GM13977 (cell line): ENCODE data around the gene ZNF334.

Experiments
- DNase-seq: peaks from one replicate; pipeline ENCODE4 v3.0.0; 2012; ENCODE audit warnings: low spot score
- CTCF ChIP-seq: IDR thresholded peaks from 2 replicates; pipeline ENCODE4 v1.5.1; 2012; ENCODE audit warnings: mild to moderate bottlenecking, control low read depth; ENCODE audit not compliant: insufficient read depth; ENCODE audit errors: extremely low read depth, missing control alignments
- in situ Hi-C: fragments of 300-500 bp; cut with MboI; formaldehyde crosslinking; loops from one replicate; pipeline ENCODE4 v1.12.0; 2022; ENCODE audit warnings: low sequenced_read_pairs, low pct_unique_long_range_greater_than_20kb, mixed read lengths, inconsistent platforms; ENCODE audit not compliant: unreplicated experiment

The ZNF334 gene

GRCh38 chr20:46557231-46557956, 44.0 kb upstream of the ZNF334 start:
- DNase-seq: no peak
- no peak for TF ChIP-seq CTCF
- in situ Hi-C loops: no loop called here

- no peak for DNase-seq
- in situ Hi-C loops: no loop called here
- no peak for TF ChIP-seq CTCF
Measured at GRCh38 chr20:46555370-46555956, 42.1 kb upstream of the ZNF334 start.

- in situ Hi-C loops: no loop called here
- no peak for TF ChIP-seq CTCF
Measured at GRCh38 chr20:46554828-46555227, 41.5 kb upstream of the ZNF334 start.

GRCh38 chr20:46553926-46554325, 40.6 kb upstream of the ZNF334 start:
- in situ Hi-C loops: no loop called here
- no peak for TF ChIP-seq CTCF

More at GRCh38 chr20:46554828-46555227, 41.5 kb upstream of the ZNF334 start:
- DNase-seq: no peak

GRCh38 chr20:46552460-46553420, 39.4 kb upstream of the ZNF334 start:
- no peak for TF ChIP-seq CTCF
- in situ Hi-C loops: no loop called here
- peak; percentile 72 for DNase-seq

More at GRCh38 chr20:46553926-46554325, 40.6 kb upstream of the ZNF334 start:
- DNase-seq: no peak
